ENCODE data around the gene CAPG. TPM values are rescaled to one million over a fixed set of nuclear protein-coding genes. Genes with fewer than 3 reads are reported as not detected.

The CAPG gene
- polyA plus RNA-seq, 1 donor (not counting 4 experiments of a cell fraction or from before 2014, with no cell fraction given) = 466 TPM

DNA sequence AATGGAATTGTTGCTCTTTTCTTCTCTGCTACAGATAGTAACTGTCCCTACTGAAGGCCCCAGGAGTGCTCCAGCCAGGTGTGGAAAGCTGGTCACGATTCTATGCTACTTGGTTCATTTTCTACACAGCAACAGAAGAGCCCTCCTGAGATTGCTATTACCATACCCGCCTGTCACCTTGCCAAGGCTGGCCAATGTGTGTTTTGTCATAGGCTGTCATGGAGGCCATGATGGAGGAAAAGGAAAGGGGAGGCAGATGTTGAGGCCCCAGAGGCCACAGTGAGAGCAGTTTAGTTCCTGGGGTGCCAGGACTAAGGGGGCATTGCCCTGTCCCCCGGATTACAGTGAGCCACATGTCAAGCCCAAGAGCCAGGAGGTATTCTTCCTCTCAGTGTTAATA, 54.6 kb downstream of the CAPG start:
- peaks cover 15 to 20% of the 10 kb centered on the region in 2 experiments for H3K36me3 ChIP-seq (ENCODE audit: control insufficient read depth in 2 of 2, extremely low read depth in 1 of 2, insufficient read depth in 2 of 2, low read length in 2 of 2)
- H3K9me3 ChIP-seq (ENCODE audit: control insufficient read depth, low read depth, low read length) = no peaks in the 10 kb centered on the region
- TF ChIP-seq EZH2 (IDR thresholded peaks at IDR 0.05; ENCODE audit: low read length) (no peak), CTCF (optimal IDR thresholded peaks at IDR 0.05 in 1 of 3, IDR thresholded peaks at IDR 0.05 in 1 of 3, conservative IDR thresholded peaks at IDR 0.05 in 1 of 3; ENCODE audit: extremely low read depth in 1 of 3, insufficient read depth in 2 of 3, low read length in 3 of 3) (no peak)
- peak overlapping the region; percentile 93 for H3K4me2 ChIP-seq (ENCODE audit: control insufficient read depth, extremely low read depth, insufficient read depth, low read depth, low read length)
- no peak for DNase-seq (ENCODE audit: low read depth, low spot score)
- dilution Hi-C loops (cut with MboI; ENCODE audit: extremely low pct_ligation_motif_present, low sequenced_read_pairs) = no loop called here
- H3K9ac ChIP-seq (ENCODE audit: control insufficient read depth, extremely low read depth, insufficient read depth, low read length) = peak overlapping the region; percentile 98
- peak overlapping the region; percentile 68 to 99 (median 80) for H3K4me3 ChIP-seq (ENCODE audit: control insufficient read depth in 2 of 3, extremely low read depth in 1 of 3, insufficient read depth in 2 of 3, low read depth in 1 of 3, low read length in 3 of 3)
- no peaks in the 10 kb centered on the region for H3K9me1 ChIP-seq (ENCODE audit: control insufficient read depth, extremely low read depth, insufficient read depth, low read length)
- peak overlapping the region; percentile 94 for H3K27ac ChIP-seq (ENCODE audit: control insufficient read depth, insufficient read depth, low read length)
- no peaks in the 10 kb centered on the region for H3K27me3 ChIP-seq (ENCODE audit: control insufficient read depth, extremely low read depth, insufficient read depth, low read length)
- H3K4me1 ChIP-seq (ENCODE audit: control insufficient read depth, extremely low read depth, insufficient read depth, low read length) = peaks cover 26% of the 10 kb centered on the region
- H4K20me1 ChIP-seq (ENCODE audit: control insufficient read depth, extremely low read depth, insufficient read depth, low read length) = no peaks in the 10 kb centered on the region
- no peak for FAIRE-seq
- H2AFZ ChIP-seq (ENCODE audit: control insufficient read depth, low read length) = peak overlapping the region; percentile 99
- H3K79me2 ChIP-seq (ENCODE audit: control insufficient read depth, insufficient read depth, low read length) = peaks cover 46% of the 10 kb centered on the region

DNA sequence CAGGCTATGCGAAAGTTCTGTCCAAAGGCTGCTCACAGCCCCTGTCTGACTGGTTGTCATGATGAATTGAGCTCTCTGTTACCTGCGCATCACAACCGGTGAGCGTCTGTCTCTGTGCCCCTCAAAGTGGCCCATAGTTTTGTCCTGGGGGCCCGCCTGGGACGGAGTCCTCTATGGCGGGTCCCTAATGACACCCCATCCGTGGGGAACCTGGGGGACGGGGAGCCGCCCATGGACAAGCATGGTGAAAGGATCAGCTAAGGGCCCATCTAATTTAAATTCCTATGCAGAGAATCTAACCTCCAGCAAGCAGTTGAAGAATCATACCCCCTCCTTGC, 55.1 kb downstream of the CAPG start:
- peaks cover 19 to 23% of the 10 kb centered on the region in 2 experiments for H3K36me3 ChIP-seq (ENCODE audit: control insufficient read depth in 2 of 2, extremely low read depth in 1 of 2, insufficient read depth in 2 of 2, low read length in 2 of 2)
- H3K9ac ChIP-seq (ENCODE audit: control insufficient read depth, extremely low read depth, insufficient read depth, low read length) = peak overlapping the region; percentile 98
- no peaks in the 10 kb centered on the region for H4K20me1 ChIP-seq (ENCODE audit: control insufficient read depth, extremely low read depth, insufficient read depth, low read length)
- peak overlapping the region; percentile 99 for H2AFZ ChIP-seq (ENCODE audit: control insufficient read depth, low read length)
- H3K27me3 ChIP-seq (ENCODE audit: control insufficient read depth, extremely low read depth, insufficient read depth, low read length) = no peaks in the 10 kb centered on the region
- no peaks in the 10 kb centered on the region for H3K9me3 ChIP-seq (ENCODE audit: control insufficient read depth, low read depth, low read length)
- DNase-seq (ENCODE audit: low read depth, low spot score) (no peak), FAIRE-seq (no peak)
- H3K79me2 ChIP-seq (ENCODE audit: control insufficient read depth, insufficient read depth, low read length) = peaks cover 46% of the 10 kb centered on the region
- peak overlapping the region; percentile 68 to 99 (median 80) for H3K4me3 ChIP-seq (ENCODE audit: control insufficient read depth in 2 of 3, extremely low read depth in 1 of 3, insufficient read depth in 2 of 3, low read depth in 1 of 3, low read length in 3 of 3)
- H3K9me1 ChIP-seq (ENCODE audit: control insufficient read depth, extremely low read depth, insufficient read depth, low read length) = no peaks in the 10 kb centered on the region
- peak overlapping the region; percentile 94 for H3K27ac ChIP-seq (ENCODE audit: control insufficient read depth, insufficient read depth, low read length)
- H3K4me1 ChIP-seq (ENCODE audit: control insufficient read depth, extremely low read depth, insufficient read depth, low read length) = peaks cover 26% of the 10 kb centered on the region
- TF ChIP-seq EZH2 (IDR thresholded peaks at IDR 0.05; ENCODE audit: low read length) (no peak), CTCF (optimal IDR thresholded peaks at IDR 0.05 in 1 of 3, IDR thresholded peaks at IDR 0.05 in 1 of 3, conservative IDR thresholded peaks at IDR 0.05 in 1 of 3; ENCODE audit: extremely low read depth in 1 of 3, insufficient read depth in 2 of 3, low read length in 3 of 3) (no peak)
- H3K4me2 ChIP-seq (ENCODE audit: control insufficient read depth, extremely low read depth, insufficient read depth, low read depth, low read length) = peak overlapping the region; percentile 93
- dilution Hi-C loops (cut with MboI; ENCODE audit: extremely low pct_ligation_motif_present, low sequenced_read_pairs) = no loop called here

All from keratinocyte (primary cell).